Measurements from ENCODE around the gene AKAP13. TPM values are rescaled to one million over a fixed set of nuclear protein-coding genes. Genes with fewer than 3 reads are reported as not detected.

The AKAP13 gene
- total RNA-seq, 6 donors from 2014 or later: 329 to 1,278 (median 748) TPM

GRCh38 chr15:85333132-85333831 is 47.1 kb upstream of the AKAP13 start:
- 71 to 75% methylated on average over 6 of the region's 6 CpGs for WGBS, 2 donors
- TF ChIP-seq POLR2A (IDR thresholded peaks at IDR 0.05) (no peak), EP300 (IDR thresholded peaks at IDR 0.05) (no peak), CTCF (IDR thresholded peaks at IDR 0.05) (no peak), POLR2AphosphoS5 (IDR thresholded peaks at IDR 0.05) (no peak)
- no peak overlapping the region for H3K4me3 ChIP-seq
- DNase-seq (no peak), ATAC-seq (ENCODE audit: low FRiP score in 2 of 2) (peak in 1 of 2 donors; percentile 18)
- no peaks in the 10 kb centered on the region for H3K36me3 ChIP-seq
- no peaks in the 10 kb centered on the region for H3K9me3 ChIP-seq
- peak overlapping the region; percentile 1 to 96 (median 22) for H3K27ac ChIP-seq
- H3K4me1 ChIP-seq: peaks cover 26 to 37% (median 31%) of the 10 kb centered on the region in 4 donors
- no peaks in the 10 kb centered on the region for H3K27me3 ChIP-seq

- H3K9me3 ChIP-seq: no peaks in the 10 kb centered on the region
- 94 to 96% methylated on average over 6 of the region's 6 CpGs for WGBS, 2 donors
- H3K27ac ChIP-seq: peak overlapping the region in 1 of 4 donors; percentile 13
- H3K4me3 ChIP-seq: no peak overlapping the region
- DNase-seq (no peak), ATAC-seq (ENCODE audit: low FRiP score in 2 of 2) (no peak)
- no peak for TF ChIP-seq POLR2A (IDR thresholded peaks at IDR 0.05)
- TF ChIP-seq EP300 (IDR thresholded peaks at IDR 0.05): no peak
- no peak for TF ChIP-seq CTCF (IDR thresholded peaks at IDR 0.05)
- TF ChIP-seq POLR2AphosphoS5 (IDR thresholded peaks at IDR 0.05): no peak
- no peaks in the 10 kb centered on the region for H3K27me3 ChIP-seq
- peaks cover 26 to 36% (median 30%) of the 10 kb centered on the region in 4 donors for H3K4me1 ChIP-seq
- no peaks in the 10 kb centered on the region for H3K36me3 ChIP-seq
Observed at GRCh38 chr15:85334241-85334640, 46.2 kb upstream of the AKAP13 start.

DNA sequence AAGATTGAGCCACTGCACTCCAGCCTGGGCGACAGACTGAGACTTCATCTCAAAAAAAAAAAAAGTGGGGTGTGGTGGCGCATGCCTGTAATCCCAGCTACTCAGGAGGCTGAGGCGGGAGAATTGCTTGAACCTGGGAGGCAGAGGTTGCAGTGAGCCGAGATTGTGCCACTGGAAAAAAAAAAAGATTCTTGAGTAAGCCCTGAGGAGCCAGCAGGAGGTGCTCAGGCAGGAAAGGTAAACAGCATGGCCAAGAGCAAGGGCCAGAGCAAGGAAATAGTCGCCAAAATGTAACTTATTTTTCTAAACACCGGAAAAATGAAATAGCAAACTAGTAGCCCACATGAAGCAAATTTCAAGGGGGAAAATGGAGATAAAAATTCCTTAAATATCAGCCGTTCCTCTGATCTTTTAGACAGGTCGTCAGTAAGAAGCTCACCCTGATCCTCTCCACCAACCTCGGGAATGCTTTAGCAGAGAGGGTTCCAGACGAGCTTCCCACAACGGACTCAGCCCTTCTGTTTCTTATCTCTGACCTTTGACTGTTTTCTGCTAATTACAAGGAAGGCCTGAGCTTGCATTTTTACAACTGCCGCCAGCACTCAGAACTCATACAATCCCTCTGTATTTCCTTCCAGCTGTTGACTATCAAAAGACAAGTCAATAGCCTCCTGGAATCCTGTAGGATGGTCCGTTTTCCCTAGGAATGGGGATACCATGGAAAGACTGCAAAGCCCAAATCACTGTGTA is 45.0 kb upstream of the AKAP13 start:
- no peaks in the 10 kb centered on the region for H3K36me3 ChIP-seq
- no peak for DNase-seq
- 73 to 81% methylated on average over 13 of the region's 13 CpGs for WGBS, 2 donors
- no peak overlapping the region for H3K4me3 ChIP-seq
- peaks cover 19 to 27% (median 25%) of the 10 kb centered on the region in 4 donors for H3K4me1 ChIP-seq
- H3K9me3 ChIP-seq: no peaks in the 10 kb centered on the region
- no peak for ATAC-seq (ENCODE audit: low FRiP score in 2 of 2)
- H3K27ac ChIP-seq: peak overlapping the region in 1 of 4 donors; percentile 14
- H3K27me3 ChIP-seq: no peaks in the 10 kb centered on the region
- TF ChIP-seq CTCF (IDR thresholded peaks at IDR 0.05): no peak
- no peak for TF ChIP-seq EP300 (IDR thresholded peaks at IDR 0.05)
- no peak for TF ChIP-seq POLR2AphosphoS5 (IDR thresholded peaks at IDR 0.05)
- TF ChIP-seq POLR2A (IDR thresholded peaks at IDR 0.05): no peak

GRCh38 chr15:85336880-85337279 is 43.5 kb upstream of the AKAP13 start:
- H3K4me3 ChIP-seq: no peak overlapping the region
- H3K9me3 ChIP-seq: no peaks in the 10 kb centered on the region
- no peak for TF ChIP-seq EP300 (IDR thresholded peaks at IDR 0.05)
- TF ChIP-seq CTCF (IDR thresholded peaks at IDR 0.05): no peak
- TF ChIP-seq POLR2AphosphoS5 (IDR thresholded peaks at IDR 0.05): no peak
- TF ChIP-seq POLR2A (IDR thresholded peaks at IDR 0.05): no peak
- 62 to 63% methylated on average over 5 of the region's 5 CpGs for WGBS, 2 donors
- peaks cover 3 to 12% (median 11%) of the 10 kb centered on the region in 4 donors for H3K4me1 ChIP-seq
- DNase-seq: no peak
- H3K36me3 ChIP-seq: no peaks in the 10 kb centered on the region
- H3K27me3 ChIP-seq: no peaks in the 10 kb centered on the region
- no peak overlapping the region for H3K27ac ChIP-seq
- no peak for ATAC-seq (ENCODE audit: low FRiP score in 2 of 2)
